MCF 10A (cell line): Measurements from ENCODE around the gene KCNMA1. TPM values are rescaled to one million over a fixed set of nuclear protein-coding genes. Genes with fewer than 3 reads are reported as not detected.

ENCODE experiments used
- BruUV-seq: library from RNA; stranded (reverse); fragments of 400-500 nt; replicated peaks from 2 replicates; lab custom pipeline; 2021; lab: Mats Ljungman, UMichigan
- CTCF ChIA-PET: fragments of 300-600 bp; sonication (Branson Sonifier 250); formaldehyde crosslinking; extraction: SDS; loops from one replicate; lab custom pipeline; 2021; ENCODE audit warnings: antibody characterized with exemption, inconsistent platforms; lab: Yijun Ruan, JAX
- POLR2A ChIA-PET: fragments of 300-600, 350-650 bp; sonication (Branson Sonifier 250); formaldehyde crosslinking; extraction: SDS; loops from one replicate; lab custom pipeline; 2020; ENCODE audit warnings: antibody characterized with exemption, inconsistent platforms; lab: Yijun Ruan, JAX
- DNase-seq: peaks from one replicate; pipeline ENCODE4 v3.0.0-alpha.2; 2018; ENCODE audit not compliant: unreplicated experiment
- H3K27ac Mint-ChIP-seq: one replicate; pipeline ENCODE4 v1.8.0; 2022; ENCODE audit warnings: mild to moderate bottlenecking, low read depth, mixed read lengths; ENCODE audit not compliant: unreplicated experiment
- H3K27me3 Mint-ChIP-seq: one replicate; pipeline ENCODE4 v1.8.0; 2022; ENCODE audit warnings: mixed read lengths; ENCODE audit not compliant: insufficient read depth, unreplicated experiment
- H3K36me3 Mint-ChIP-seq: one replicate; pipeline ENCODE4 v1.8.0; 2022; ENCODE audit warnings: mild to moderate bottlenecking, moderate library complexity, mixed read lengths; ENCODE audit not compliant: insufficient read depth, unreplicated experiment
- H3K4me1 Mint-ChIP-seq: one replicate; pipeline ENCODE4 v1.8.0; 2022; ENCODE audit warnings: mixed read lengths; ENCODE audit not compliant: insufficient read depth, unreplicated experiment
- H3K4me3 Mint-ChIP-seq: one replicate; pipeline ENCODE4 v1.8.0; 2022; ENCODE audit warnings: mild to moderate bottlenecking, moderate library complexity, mixed read lengths; ENCODE audit not compliant: unreplicated experiment
- H3K9me3 Mint-ChIP-seq: one replicate; pipeline ENCODE4 v1.8.0; 2022; ENCODE audit warnings: mixed read lengths; ENCODE audit not compliant: unreplicated experiment
- intact Hi-C: fragments of 100-400 bp; cut with micrococcal nuclease; formaldehyde crosslinking; loops from 2 replicates; pipeline ENCODE4 v1.14.1; 2022
- total RNA-seq: library from RNA; stranded (reverse); gene quantifications from 2 replicates; pipeline ENCODE4 v1.2.3, GENCODE V29; 2022
- TF ChIP-seq, protein P1 (sequence below): fragments of 200-600 bp; IDR thresholded peaks from one replicate; pipeline ENCODE4 v1.8.0; 2022; ENCODE audit warnings: antibody characterized with exemption, mild to moderate bottlenecking; ENCODE audit not compliant: unreplicated experiment

Gene KCNMA1
- total RNA-seq, 1 experiment from 2014 or later: 7.5 TPM

- Mint-ChIP-seq H3K4me1 (peaks cover 16% of the 10 kb centered on the region), H3K36me3 (no peaks in the 10 kb centered on the region), H3K27ac (no peak overlapping the region), H3K9me3 (no peaks in the 10 kb centered on the region), H3K4me3 (no peak overlapping the region), H3K27me3 (no peaks in the 10 kb centered on the region)
- BruUV-seq: no TSS peak
- DNase-seq: no peak
- ChIA-PET POLR2A (no interaction called here), CTCF (interaction anchor here (0.6 kb wide), 1 partner anchor 11 kb away, joined by 3 read pairs; no protein-coding TSS in a partner anchor)
- intact Hi-C loops: no loop called here
- TF ChIP-seq, protein P1, sequence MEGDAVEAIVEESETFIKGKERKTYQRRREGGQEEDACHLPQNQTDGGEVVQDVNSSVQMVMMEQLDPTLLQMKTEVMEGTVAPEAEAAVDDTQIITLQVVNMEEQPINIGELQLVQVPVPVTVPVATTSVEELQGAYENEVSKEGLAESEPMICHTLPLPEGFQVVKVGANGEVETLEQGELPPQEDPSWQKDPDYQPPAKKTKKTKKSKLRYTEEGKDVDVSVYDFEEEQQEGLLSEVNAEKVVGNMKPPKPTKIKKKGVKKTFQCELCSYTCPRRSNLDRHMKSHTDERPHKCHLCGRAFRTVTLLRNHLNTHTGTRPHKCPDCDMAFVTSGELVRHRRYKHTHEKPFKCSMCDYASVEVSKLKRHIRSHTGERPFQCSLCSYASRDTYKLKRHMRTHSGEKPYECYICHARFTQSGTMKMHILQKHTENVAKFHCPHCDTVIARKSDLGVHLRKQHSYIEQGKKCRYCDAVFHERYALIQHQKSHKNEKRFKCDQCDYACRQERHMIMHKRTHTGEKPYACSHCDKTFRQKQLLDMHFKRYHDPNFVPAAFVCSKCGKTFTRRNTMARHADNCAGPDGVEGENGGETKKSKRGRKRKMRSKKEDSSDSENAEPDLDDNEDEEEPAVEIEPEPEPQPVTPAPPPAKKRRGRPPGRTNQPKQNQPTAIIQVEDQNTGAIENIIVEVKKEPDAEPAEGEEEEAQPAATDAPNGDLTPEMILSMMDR: no peak
Measured at GRCh38 chr10:77474939-77475338, 162.7 kb downstream of the KCNMA1 start.

DNA sequence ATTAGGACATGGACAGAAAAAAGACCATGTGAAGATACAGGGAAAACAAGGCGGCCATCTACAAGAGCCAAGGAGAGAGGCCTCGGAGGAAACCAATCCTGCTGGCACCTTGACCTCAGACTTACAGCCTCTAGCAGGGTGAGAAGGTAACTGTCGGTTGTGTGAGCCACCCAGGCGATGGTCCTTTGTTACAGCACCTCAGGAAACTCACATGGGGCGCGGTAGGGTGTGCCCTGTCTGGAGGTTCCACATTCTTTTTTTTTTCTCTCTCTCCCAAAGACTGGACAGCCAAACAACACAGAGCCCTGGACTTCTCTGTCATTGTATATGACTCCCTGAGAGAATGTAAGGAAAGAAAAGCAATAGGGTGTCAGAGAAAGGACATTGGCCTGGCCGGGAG is 163.2 kb downstream of the KCNMA1 start:
- Mint-ChIP-seq H3K9me3 (no peaks in the 10 kb centered on the region), H3K27me3 (no peaks in the 10 kb centered on the region), H3K27ac (no peak overlapping the region), H3K36me3 (no peaks in the 10 kb centered on the region), H3K4me1 (peaks cover 16% of the 10 kb centered on the region), H3K4me3 (no peak overlapping the region)
- BruUV-seq: no TSS peak
- POLR2A ChIA-PET: no interaction called here
- CTCF ChIA-PET: interaction anchor here (0.6 kb wide), 1 partner anchor 12 kb away, joined by 3 read pairs; no protein-coding TSS in a partner anchor
- TF ChIP-seq, protein P1: no peak
- intact Hi-C loops: no loop called here
- no peak for DNase-seq

- Mint-ChIP-seq H3K9me3 (no peaks in the 10 kb centered on the region), H3K36me3 (no peaks in the 10 kb centered on the region), H3K4me3 (no peak overlapping the region), H3K27ac (no peak overlapping the region), H3K27me3 (no peaks in the 10 kb centered on the region), H3K4me1 (peaks cover 7% of the 10 kb centered on the region)
- ChIA-PET CTCF (interaction anchor here (0.6 kb wide), 1 partner anchor 189 kb away, joined by 3 read pairs; no protein-coding TSS in a partner anchor), POLR2A (no interaction called here)
- DNase-seq: no peak
- intact Hi-C loops: no loop called here
- BruUV-seq: no TSS peak
- TF ChIP-seq, protein P1: no peak
Measured at GRCh38 chr10:77472146-77472545, 165.5 kb downstream of the KCNMA1 start.

- DNase-seq: no peak
- H3K27ac Mint-ChIP-seq: no peak overlapping the region
- CTCF ChIA-PET: no interaction called here
- no peaks in the 10 kb centered on the region for H3K27me3 Mint-ChIP-seq
- POLR2A ChIA-PET: no interaction called here
- TF ChIP-seq, protein P1: no peak
- no peaks in the 10 kb centered on the region for H3K9me3 Mint-ChIP-seq
- BruUV-seq: no TSS peak
- intact Hi-C loops: no loop called here
- no peaks in the 10 kb centered on the region for H3K36me3 Mint-ChIP-seq
- H3K4me1 Mint-ChIP-seq: peaks cover 7% of the 10 kb centered on the region
- no peak overlapping the region for H3K4me3 Mint-ChIP-seq
Measured at GRCh38 chr10:77471069-77471536, 166.5 kb downstream of the KCNMA1 start.
